Trophoblast cell (in vitro differentiated cells and primary cell): ENCODE results near the gene C2CD4C.
"Not testable (repeated sequence)": the region's sequence is repeated elsewhere in the genome, so short reads cannot be mapped to it uniquely, and the experiment has no call there.

Experiments
- DNase-seq, 2 donors: peaks; one replicate each; pipeline ENCODE4 v3.0.0-alpha.2; 2016
- H2AFZ ChIP-seq: 2 replicates; pipeline ENCODE4 v1.6.1; 2013; ENCODE audit warnings: low read length, moderate library complexity, mild to moderate bottlenecking; ENCODE audit not compliant: insufficient read depth, poor library complexity
- H2AK5ac ChIP-seq: 2 replicates; pipeline ENCODE4 v1.6.1; 2013; ENCODE audit warnings: mild to moderate bottlenecking, low read length
- H2BK120ac ChIP-seq: 2 replicates; pipeline ENCODE4 v1.6.1; 2013; ENCODE audit warnings: low read length, mild to moderate bottlenecking, moderate library complexity; ENCODE audit not compliant: insufficient read depth, poor library complexity
- H2BK12ac ChIP-seq: 2 replicates; pipeline ENCODE4 v1.6.1; 2013; ENCODE audit warnings: mild to moderate bottlenecking, low read length, moderate library complexity
- H2BK5ac ChIP-seq: 2 replicates; pipeline ENCODE4 v1.6.1; 2013; ENCODE audit warnings: low read length, low read depth, moderate library complexity, mild to moderate bottlenecking; ENCODE audit not compliant: poor library complexity
- H3K14ac ChIP-seq: 2 replicates; pipeline ENCODE4 v1.6.1; 2013; ENCODE audit warnings: mild to moderate bottlenecking, low read length
- H3K18ac ChIP-seq: 2 replicates; pipeline ENCODE4 v1.6.1; 2013; ENCODE audit warnings: mild to moderate bottlenecking, low read length
- H3K23ac ChIP-seq: 2 replicates; pipeline ENCODE4 v1.6.1; 2013; ENCODE audit warnings: low read length
- H3K27ac ChIP-seq: 2 replicates; pipeline ENCODE4 v1.5.1; 2013; ENCODE audit warnings: low read depth, mild to moderate bottlenecking, inconsistent platforms, low read length, moderate library complexity
- H3K27me3 ChIP-seq: 2 replicates; pipeline ENCODE4 v1.6.1; 2013; ENCODE audit warnings: inconsistent platforms, mild to moderate bottlenecking, low read length, moderate library complexity; ENCODE audit not compliant: insufficient read depth
- H3K36me3 ChIP-seq, 2 experiments: 1 replicate in 1 of 2; 2 replicates in 1 of 2; pipeline ENCODE4 v1.6.1; 2013; ENCODE audit warnings: low read length in 2 of 2, mild to moderate bottlenecking in 2 of 2, moderate library complexity in 1 of 2; ENCODE audit not compliant: insufficient read depth in 2 of 2, control insufficient read depth in 1 of 2
- H3K4ac ChIP-seq: 2 replicates; pipeline ENCODE4 v1.6.1; 2013; ENCODE audit warnings: low read depth, mild to moderate bottlenecking, low read length, moderate library complexity
- H3K4me1 ChIP-seq, 2 experiments: 1 replicate in 1 of 2; 2 replicates in 1 of 2; pipeline ENCODE4 v1.6.1; 2013; ENCODE audit warnings: low read length in 2 of 2, mild to moderate bottlenecking in 2 of 2, moderate library complexity in 1 of 2; ENCODE audit not compliant: insufficient read depth in 2 of 2, control insufficient read depth in 1 of 2
- H3K4me2 ChIP-seq: 2 replicates; pipeline ENCODE4 v1.6.1; 2013; ENCODE audit warnings: inconsistent platforms, mild to moderate bottlenecking, low read length, moderate library complexity
- H3K4me3 ChIP-seq: 2 replicates; pipeline ENCODE4 v1.5.1; 2013; ENCODE audit warnings: mild to moderate bottlenecking, low read depth, low read length, inconsistent platforms
- H3K79me1 ChIP-seq: one replicate; pipeline ENCODE4 v1.6.1; 2013; ENCODE audit warnings: low read length
- H3K79me2 ChIP-seq: 2 replicates; pipeline ENCODE4 v1.6.1; 2013; ENCODE audit warnings: low read length, mild to moderate bottlenecking; ENCODE audit not compliant: control insufficient read depth, insufficient read depth, poor library complexity
- H3K9ac ChIP-seq: 2 replicates; pipeline ENCODE4 v1.6.1; 2013; ENCODE audit warnings: mild to moderate bottlenecking, low read length
- H3K9me3 ChIP-seq: 2 replicates; pipeline ENCODE4 v1.6.1; 2013; ENCODE audit warnings: low read depth, mild to moderate bottlenecking, control low read depth, inconsistent platforms, low read length; ENCODE audit not compliant: insufficient read depth
- H4K12ac ChIP-seq: 2 replicates; pipeline ENCODE4 v1.6.1; 2013; ENCODE audit warnings: low read depth, mild to moderate bottlenecking, low read length, moderate library complexity
- H4K8ac ChIP-seq: 2 replicates; pipeline ENCODE4 v1.6.1; 2013; ENCODE audit warnings: low read depth, mild to moderate bottlenecking, low read length, moderate library complexity
- H4K91ac ChIP-seq: one replicate; pipeline ENCODE4 v1.6.1; 2013; ENCODE audit warnings: low read depth, mild to moderate bottlenecking, low read length, moderate library complexity
- WGBS: extraction: QIAGEN DNeasy Blood & Tissue Kit; methylation state at CpG from one replicate; pipeline ENCODE4 v1.1.7; 2013; ENCODE audit warnings: missing lambda C conversion rate; ENCODE audit not compliant: insufficient read length, insufficient coverage; ENCODE audit errors: extremely low coverage; 5-methylcytosine and 5-hydroxymethylcytosine counted together

C2CD4C gene

DNA sequence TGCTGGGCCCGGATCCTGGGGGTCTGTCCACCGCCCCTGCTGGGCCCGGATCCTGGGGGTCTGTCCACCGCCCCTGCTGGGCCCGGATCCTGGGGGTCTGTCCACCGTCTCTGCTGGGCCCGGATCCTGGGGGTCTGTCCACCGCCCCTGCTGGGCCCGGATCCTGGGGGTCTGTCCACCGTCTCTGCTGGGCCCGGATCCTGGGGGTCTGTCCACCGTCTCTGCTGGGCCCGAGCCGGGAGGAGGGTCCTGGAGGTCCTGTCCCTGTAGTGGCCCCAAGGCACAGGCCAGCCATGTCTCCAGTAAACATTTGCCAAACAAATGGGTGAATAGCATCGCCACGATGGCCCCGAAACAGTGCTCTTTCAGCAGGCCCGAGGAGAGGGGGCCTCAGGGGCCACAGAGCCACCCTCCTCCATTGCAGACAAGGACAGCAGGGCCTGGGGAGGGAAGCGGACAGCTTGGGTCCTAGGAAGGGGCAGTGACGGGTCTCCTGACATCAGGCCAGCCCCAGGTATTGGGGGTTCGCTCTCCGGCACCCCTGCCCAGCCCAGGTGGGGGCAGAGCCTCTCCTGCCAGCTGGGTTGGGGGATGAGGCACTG, 2.3 kb upstream of the C2CD4C start:
- not testable (repeated sequence) for DNase-seq, H3K36me3 ChIP-seq, H3K4me1 ChIP-seq, H3K4me2 ChIP-seq, H2AK5ac ChIP-seq, H3K14ac ChIP-seq, H4K12ac ChIP-seq, H3K9me3 ChIP-seq, H3K79me2 ChIP-seq, H3K27ac ChIP-seq, H2BK5ac ChIP-seq, H3K4me3 ChIP-seq, H4K8ac ChIP-seq, H3K4ac ChIP-seq, H3K18ac ChIP-seq, H3K79me1 ChIP-seq, H3K9ac ChIP-seq, H2BK120ac ChIP-seq, H2BK12ac ChIP-seq, H2AFZ ChIP-seq, H4K91ac ChIP-seq, H3K23ac ChIP-seq
- no CpG with 5 or more reads among the region's 22 CpGs for WGBS
- H3K27me3 ChIP-seq = peaks cover 12% of the 10 kb centered on the region

DNA sequence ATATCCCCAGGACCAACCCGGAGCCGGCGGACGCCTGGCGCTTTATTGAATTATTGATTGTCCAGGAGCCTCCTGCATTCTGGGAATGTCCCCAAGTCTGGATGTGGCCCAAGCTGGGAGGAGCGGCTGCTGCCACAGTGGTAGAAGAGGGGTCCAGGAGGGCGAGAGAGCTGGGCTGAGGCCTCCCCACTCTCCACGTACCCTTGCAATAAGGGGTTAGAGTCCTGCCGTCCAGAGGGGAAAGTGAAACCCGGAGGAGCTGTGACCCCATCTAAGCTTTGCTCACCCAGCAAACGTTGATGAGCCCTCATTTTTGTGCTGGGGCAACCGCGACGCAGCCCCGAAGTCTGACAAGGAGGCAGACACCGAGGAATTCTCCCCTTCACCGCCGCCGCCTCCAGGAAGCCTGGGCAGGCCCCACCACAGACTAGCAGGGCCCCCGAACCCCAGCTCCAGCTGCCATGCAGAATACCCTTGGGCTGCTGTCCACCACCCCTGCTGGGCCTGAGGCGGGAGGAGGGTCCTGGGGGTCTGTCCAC, 1.4 kb upstream of the C2CD4C start:
- Histone ChIP-seq H3K23ac (no peak overlapping the region), H4K12ac (no peak overlapping the region), H3K27ac (no peak overlapping the region), H2AFZ (no peak overlapping the region), H3K18ac (no peak overlapping the region), H2BK12ac (no peak overlapping the region), H3K4me3 (no peak overlapping the region), H3K27me3 (peaks cover 12% of the 10 kb centered on the region), H3K14ac (no peak overlapping the region), H3K4ac (no peak overlapping the region), H4K8ac (no peak overlapping the region), H3K4me1 (no peaks in the 10 kb centered on the region), H3K79me2 (no peaks in the 10 kb centered on the region), H3K9ac (no peak overlapping the region), H3K4me2 (no peak overlapping the region), H2AK5ac (no peak overlapping the region), H3K79me1 (peaks cover 2% of the 10 kb centered on the region), H4K91ac (no peak overlapping the region), H2BK5ac (no peak overlapping the region), H3K36me3 (no peaks in the 10 kb centered on the region), H2BK120ac (no peak overlapping the region), H3K9me3 (peaks cover 9% of the 10 kb centered on the region)
- DNase-seq = no peak
- WGBS = no CpG with 5 or more reads among the region's 21 CpGs

- Histone ChIP-seq H3K4me1 (no peaks in the 10 kb centered on the region), H3K27me3 (peaks cover 12% of the 10 kb centered on the region), H3K23ac (no peak overlapping the region), H2AK5ac (no peak overlapping the region), H2BK12ac (no peak overlapping the region), H3K4me2 (peak overlapping the region; percentile 80), H3K4ac (no peak overlapping the region), H4K91ac (no peak overlapping the region), H2AFZ (no peak overlapping the region), H3K79me1 (peaks cover 2% of the 10 kb centered on the region), H3K9ac (no peak overlapping the region), H3K79me2 (no peaks in the 10 kb centered on the region), H3K4me3 (peak overlapping the region; percentile 55), H4K12ac (no peak overlapping the region), H3K9me3 (peaks cover 9% of the 10 kb centered on the region), H2BK5ac (no peak overlapping the region), H3K27ac (no peak overlapping the region), H3K36me3 (no peaks in the 10 kb centered on the region), H3K18ac (no peak overlapping the region), H4K8ac (no peak overlapping the region), H2BK120ac (no peak overlapping the region), H3K14ac (no peak overlapping the region)
- DNase-seq = no peak
- WGBS = no CpG with 5 or more reads among the region's 23 CpGs
Measured at GRCh38 chr19:409516-410242, 732 bp upstream of the C2CD4C start.

DNA sequence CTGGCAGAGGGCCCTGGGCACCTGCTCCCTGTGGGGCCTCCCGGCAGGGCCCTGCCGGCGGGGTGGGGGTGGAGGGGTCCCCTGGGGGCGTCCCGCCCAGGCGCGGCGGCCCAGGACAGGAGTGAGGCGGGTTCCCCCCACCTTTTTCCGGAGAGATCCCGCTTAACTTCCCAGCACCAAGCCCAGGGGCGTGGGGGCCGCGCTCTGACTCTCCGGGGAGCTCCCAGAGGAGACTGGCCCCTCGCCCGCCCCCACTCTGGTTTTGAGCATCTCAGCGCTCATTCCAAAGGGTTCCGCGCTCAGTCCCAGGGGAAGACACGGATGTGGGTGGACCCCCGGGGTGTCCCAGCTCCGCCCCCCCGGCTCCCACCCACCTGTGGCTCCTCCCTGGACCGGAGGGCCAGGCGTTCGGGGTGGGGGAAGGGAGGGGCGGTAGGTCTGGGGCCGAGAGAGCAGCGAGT, 476 bp downstream of the C2CD4C start:
- H3K4me1 ChIP-seq = no peaks in the 10 kb centered on the region
- no peak overlapping the region for H3K18ac ChIP-seq
- no peak overlapping the region for H2BK5ac ChIP-seq
- H3K27me3 ChIP-seq = peaks cover 12% of the 10 kb centered on the region
- H2AFZ ChIP-seq = no peak overlapping the region
- H3K9ac ChIP-seq = no peak overlapping the region
- H3K14ac ChIP-seq = no peak overlapping the region
- no peak overlapping the region for H2BK12ac ChIP-seq
- H4K8ac ChIP-seq = no peak overlapping the region
- H3K4me3 ChIP-seq = peak overlapping the region; percentile 68
- H2AK5ac ChIP-seq = no peak overlapping the region
- H3K36me3 ChIP-seq = no peaks in the 10 kb centered on the region
- no peaks in the 10 kb centered on the region for H3K79me2 ChIP-seq
- H3K9me3 ChIP-seq = peaks cover 9% of the 10 kb centered on the region
- H4K91ac ChIP-seq = no peak overlapping the region
- H3K4me2 ChIP-seq = peak overlapping the region; percentile 80
- no peak overlapping the region for H3K23ac ChIP-seq
- no peak overlapping the region for H3K4ac ChIP-seq
- WGBS = no CpG with 5 or more reads among the region's 30 CpGs
- no peak for DNase-seq
- H3K27ac ChIP-seq = no peak overlapping the region
- peaks cover 2% of the 10 kb centered on the region for H3K79me1 ChIP-seq
- no peak overlapping the region for H2BK120ac ChIP-seq
- H4K12ac ChIP-seq = no peak overlapping the region
